Measurements from ENCODE around the gene ZNF608.
A peak's percentile ranks its signal among the peaks of the same experiment; 100 is the strongest.

Gene ZNF608, protein sequence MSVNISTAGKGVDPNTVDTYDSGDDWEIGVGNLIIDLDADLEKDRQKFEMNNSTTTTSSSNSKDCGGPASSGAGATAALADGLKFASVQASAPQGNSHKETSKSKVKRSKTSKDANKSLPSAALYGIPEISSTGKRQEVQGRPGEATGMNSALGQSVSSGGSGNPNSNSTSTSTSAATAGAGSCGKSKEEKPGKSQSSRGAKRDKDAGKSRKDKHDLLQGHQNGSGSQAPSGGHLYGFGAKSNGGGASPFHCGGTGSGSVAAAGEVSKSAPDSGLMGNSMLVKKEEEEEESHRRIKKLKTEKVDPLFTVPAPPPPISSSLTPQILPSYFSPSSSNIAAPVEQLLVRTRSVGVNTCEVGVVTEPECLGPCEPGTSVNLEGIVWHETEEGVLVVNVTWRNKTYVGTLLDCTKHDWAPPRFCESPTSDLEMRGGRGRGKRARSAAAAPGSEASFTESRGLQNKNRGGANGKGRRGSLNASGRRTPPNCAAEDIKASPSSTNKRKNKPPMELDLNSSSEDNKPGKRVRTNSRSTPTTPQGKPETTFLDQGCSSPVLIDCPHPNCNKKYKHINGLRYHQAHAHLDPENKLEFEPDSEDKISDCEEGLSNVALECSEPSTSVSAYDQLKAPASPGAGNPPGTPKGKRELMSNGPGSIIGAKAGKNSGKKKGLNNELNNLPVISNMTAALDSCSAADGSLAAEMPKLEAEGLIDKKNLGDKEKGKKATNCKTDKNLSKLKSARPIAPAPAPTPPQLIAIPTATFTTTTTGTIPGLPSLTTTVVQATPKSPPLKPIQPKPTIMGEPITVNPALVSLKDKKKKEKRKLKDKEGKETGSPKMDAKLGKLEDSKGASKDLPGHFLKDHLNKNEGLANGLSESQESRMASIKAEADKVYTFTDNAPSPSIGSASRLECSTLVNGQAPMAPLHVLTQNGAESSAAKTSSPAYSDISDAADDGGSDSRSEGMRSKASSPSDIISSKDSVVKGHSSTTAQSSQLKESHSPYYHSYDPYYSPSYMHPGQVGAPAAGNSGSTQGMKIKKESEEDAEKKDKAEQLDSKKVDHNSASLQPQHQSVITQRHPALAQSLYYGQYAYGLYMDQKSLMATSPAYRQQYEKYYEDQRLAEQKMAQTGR (N-terminal part only)

DNA sequence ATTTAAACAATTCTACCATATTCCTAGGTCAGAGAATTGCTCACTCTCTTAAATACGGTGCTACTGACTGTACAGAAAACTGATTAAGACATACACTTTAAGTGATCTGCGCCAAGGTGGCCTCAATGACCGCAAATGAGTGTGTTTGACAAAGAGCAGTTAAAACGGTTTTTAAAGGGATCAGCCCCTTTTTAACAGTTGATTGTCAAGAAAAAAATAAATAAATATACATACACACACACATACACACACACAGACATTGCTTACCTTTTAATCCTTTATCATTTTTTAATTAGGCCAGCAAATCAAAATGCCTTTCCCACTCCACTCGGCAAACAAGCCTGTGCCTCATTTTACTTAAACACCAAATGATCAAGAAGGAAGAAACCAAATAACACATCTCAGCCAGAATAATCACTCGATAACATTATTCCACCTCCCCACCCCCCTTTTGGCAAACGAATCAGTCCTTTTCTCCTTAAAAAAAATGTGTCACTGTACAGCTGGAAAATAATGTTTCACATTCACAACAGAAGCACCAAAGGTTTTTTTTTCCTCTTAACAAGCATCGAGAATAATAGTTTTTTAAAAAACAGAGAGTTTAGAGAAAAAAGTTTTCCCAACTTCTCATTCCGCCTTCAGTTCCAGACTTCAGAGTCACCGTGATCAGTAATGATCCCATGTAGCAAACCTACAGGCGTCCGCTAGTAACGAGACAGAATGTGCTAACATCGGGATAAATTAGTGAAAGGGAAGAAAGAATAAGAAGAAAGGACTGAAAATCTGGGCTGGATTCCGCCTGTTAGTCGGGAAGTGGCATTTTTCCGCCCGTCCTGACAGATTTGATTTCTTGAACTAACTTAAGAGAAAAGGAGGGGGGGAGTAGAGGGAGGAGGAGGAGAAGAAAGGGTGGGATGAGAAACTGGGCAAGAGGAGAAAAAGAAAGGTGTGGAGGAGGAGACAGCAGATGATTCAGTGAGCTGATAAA, at the start of gene ZNF608:
Gene ZNF608 (minus strand): TSS at position 712 of the 988 bp plus-strand sequence. CDS start 1,650 bp downstream, outside the sequence.
- DNase-seq, result peak; percentile 82

DNA sequence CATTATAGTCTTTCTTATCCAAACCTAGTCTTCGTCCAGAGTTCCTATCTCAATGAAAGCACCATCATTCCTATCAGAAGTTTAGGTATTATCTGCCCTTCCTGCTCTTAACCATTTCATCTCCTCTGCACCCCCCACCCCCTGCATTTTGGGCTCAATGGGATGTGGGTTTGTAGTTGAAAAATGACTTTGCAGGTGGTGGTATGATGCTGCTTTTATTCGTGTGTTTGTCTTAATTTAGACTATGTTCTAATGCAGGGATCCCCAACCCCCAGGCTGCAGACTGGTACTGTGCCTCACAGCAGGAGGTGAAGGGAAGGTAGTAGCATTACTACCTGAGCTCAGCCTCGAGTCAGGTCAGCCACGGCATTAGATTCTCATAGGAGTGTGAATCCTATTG, 49.4 kb upstream of the ZNF608 start:
- DNase-seq, result no peak

DNA sequence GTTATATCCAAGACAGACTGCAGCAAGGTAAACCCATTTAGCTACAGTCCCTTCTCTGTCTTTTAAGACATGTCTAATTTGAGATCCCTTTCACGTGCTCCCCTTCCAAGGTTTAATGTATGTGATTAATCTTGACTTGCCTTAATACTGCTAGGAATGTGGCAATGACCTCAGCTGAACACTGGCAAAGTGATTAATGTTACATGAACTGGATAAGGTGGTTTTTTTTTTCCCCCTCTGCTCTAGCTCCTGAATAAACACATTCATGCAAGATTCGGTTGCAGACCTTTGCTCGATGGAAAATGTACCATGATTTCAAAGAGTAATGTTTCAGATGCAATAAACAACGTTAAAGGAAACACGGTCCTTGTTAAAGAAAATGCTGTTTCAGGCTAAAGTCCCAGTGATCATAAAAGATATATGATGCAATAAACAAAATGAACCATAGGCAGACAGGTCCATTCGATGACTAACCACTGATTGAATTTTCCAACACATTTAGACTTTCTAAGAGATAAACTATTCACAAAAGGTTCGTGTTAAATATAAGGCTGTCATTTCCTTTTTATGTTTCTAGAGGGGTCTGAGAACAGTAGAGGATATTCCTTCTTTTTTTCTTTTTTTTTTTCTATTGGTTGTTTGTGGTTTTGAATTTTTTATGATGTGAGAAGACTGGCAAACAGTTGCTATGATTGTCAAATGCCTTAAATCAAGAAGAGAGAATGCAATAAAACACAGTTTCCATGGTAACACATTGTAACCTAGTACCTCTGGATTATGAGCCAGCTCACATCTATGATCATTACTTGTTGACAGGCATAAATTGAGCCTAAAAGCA, 44.7 kb upstream of the ZNF608 start:
- peak; percentile 66 for DNase-seq

GRCh38 chr5:124790301-124790894, 44.0 kb upstream of the ZNF608 start:
- peak; percentile 51 for DNase-seq

DNA sequence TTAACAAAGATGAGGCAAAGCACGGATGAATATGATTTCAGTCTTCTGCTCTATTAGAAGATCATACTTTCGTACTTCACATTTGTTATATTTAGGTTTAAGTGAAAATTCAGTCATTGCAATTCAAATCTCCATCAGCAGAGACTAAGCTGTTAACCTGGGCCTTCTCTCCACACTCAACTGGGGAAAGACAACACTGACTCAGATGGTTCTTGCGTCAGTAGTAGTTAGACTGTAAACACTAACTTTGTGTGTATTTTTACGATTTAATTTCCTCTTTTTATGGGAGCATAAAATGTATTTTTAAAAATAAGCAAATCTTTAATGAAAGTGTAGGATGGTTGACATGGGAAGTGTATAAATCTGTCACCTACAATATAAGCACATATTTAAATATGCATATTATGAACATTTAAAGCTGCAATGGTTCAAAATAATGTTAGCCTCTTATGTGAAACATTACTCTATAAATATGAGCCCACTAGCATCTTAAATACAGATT, 42.7 kb upstream of the ZNF608 start:
- DNase-seq, result no peak

DNA sequence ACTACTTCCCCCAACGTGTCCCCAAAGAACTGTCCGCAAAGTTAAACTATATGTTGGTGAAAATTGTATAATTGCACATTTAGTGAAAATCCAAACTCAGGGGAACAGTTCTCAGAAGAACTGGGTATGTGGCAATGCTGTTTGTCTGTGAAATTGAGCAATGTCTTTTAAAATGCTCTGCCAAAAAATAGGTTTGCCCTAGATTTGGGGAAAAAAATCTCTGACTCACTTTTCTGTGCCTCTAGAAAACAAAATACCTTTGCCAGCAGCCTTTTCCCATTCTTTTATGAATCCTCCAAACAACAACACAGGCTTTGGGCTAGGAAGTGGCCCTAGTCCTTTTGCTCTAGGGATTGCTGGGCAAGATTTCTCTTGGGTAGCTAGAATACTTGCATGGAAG, 37.4 kb upstream of the ZNF608 start:
- DNase-seq, result peak; percentile 12

GRCh38 chr5:124783285-124783684, 36.8 kb upstream of the ZNF608 start:
- no peak for DNase-seq

DNA sequence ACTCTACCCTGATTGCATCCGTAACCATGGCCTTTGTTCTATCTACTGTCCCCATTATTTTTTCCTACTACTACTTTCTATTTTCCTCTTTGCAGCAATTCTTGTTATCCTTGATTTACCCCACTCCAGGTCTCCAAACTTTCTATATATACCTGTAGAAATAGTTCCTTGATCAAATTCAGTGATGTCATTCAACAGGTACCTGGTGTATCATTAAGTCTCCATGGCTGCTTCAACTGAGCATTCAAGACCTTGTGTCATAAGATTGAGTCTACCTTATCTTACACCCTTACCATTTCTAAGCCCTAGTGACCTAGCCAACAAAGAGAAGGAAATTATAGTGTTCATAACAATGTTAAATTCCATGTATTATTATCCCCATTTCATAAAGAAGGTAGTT, 35.8 kb upstream of the ZNF608 start:
- DNase-seq, result no peak

GRCh38 chr5:124780011-124780410, 33.6 kb upstream of the ZNF608 start:
- DNase-seq, result no peak

- no peak for DNase-seq
Observed at GRCh38 chr5:124773315-124774311, 27.2 kb upstream of the ZNF608 start.

DNA sequence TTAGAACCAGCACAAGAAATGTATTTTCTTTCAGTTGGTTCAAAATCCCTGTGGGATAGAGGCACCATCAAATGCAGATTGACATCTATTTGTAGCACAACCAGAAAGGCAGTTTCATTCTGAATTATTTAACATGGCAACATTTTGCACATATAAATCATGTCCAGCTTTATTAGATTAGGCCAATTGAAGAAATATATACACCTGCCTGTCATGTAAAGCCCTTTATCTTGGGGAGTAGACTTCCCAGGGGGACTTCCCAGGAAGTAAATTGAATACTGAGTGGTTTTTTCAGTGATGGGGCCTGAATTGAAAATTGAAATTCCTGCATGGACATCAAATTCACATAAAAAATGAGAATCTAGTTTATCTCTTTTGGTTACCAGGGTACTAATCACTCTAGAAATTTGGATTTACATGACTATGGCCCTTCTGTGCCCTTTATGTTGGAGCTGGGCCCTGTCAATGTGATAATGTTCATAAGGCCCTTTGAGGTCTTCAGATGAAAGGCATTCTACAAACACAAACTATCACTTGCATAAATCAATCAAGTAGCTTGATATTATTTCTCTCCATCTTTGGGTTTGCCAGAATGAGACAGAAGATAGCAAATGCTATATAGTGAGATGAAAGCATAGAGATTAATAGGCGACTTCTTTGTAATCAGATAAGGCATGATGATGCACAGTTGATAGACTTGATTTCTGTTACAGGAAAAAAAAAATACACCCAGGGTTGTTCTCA, 26.2 kb upstream of the ZNF608 start:
- no peak for DNase-seq

DNA sequence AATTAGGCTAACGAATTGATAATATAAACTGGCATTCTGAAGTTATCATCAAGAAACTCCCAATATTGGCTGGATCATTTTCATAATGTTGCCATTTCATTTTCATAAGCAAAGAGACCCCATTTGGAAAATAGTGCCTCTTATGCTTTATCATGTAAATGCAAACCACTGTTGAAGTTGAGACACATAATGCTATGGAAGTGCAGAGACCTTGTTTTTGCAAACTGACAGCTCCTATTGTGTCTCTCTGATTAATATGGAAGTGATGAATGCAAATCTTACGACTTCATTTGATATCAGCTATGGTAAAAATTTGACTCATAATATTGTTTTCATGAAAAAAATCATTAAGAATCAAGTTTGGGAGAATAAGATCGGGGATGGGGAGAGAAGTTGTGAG, 25.3 kb upstream of the ZNF608 start:
- DNase-seq, result no peak

DNA sequence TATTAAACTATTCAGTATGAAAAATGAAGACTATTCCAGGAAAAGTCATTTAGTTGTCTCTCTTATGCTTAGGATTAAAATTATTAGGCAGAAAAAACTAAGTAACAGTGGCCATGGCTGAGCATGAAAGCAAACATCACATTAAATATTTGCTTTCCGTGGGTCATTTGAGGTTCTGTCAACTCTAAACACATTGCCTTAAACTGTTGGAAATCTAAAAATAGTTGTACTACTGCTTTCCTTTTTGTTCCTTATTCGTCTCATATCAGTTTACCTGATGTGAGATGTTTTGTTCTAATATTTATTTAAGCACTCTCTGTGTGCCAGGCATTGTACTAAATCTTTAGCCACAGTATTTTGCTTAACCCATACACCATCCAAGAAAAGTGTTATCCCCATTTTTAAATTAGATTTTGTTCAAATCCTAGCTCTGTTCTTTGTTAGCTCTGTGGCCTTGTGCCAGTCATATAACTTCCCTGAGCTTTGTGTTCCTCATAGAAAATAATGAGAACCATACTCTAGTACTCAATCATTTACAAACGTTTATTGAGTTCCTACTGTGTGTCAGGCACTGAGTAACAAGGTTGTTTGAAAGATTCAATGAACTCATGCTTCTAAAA, 18.7 kb upstream of the ZNF608 start:
- no peak for DNase-seq

GRCh38 chr5:124764585-124764984, 18.1 kb upstream of the ZNF608 start:
- no peak for DNase-seq

GRCh38 chr5:124761010-124761409, 14.6 kb upstream of the ZNF608 start:
- no peak for DNase-seq

GRCh38 chr5:124760608-124761007, 14.2 kb upstream of the ZNF608 start:
- no peak for DNase-seq

DNA sequence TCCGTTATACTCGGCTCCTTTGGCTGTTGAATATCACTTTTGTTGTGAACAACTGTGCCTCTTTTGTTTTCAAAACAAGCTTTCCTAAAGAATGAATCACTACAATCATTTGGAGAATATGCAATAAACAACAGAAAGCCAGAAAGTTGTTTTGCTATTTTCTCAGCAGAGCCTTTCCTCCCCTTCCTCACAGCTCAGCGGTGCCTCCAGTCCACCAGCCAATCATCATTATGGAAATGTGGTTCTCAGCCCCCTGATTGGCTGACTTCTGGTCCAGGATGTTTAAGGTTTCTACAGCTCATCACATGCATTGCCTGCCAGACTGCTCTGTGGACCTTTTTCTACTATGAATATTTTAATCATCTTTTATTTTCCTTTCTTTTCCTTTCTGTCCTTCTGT, 9.1 kb upstream of the ZNF608 start:
- DNase-seq, result peak; percentile 31

GRCh38 chr5:124755041-124755440, 8.6 kb upstream of the ZNF608 start:
- no peak for DNase-seq
